Measurements from ENCODE around the gene PGK1.
"Not testable (repeated sequence)": the region's sequence is repeated elsewhere in the genome, so short reads cannot be mapped to it uniquely, and the experiment has no call there.

Gene PGK1

GRCh38 chrX:78103623-78104446 is at the start of gene PGK1:
Gene PGK1, plus strand, starts transcription at chrX:78104248. Its CDS starts 93 bp downstream, at chrX:78104341.
- Histone ChIP-seq H3K4me3 (ENCODE audit: low read length) (peak within 1 kb of the TSS; percentile 99), H4K20me1 (ENCODE audit: insufficient read depth, low read length) (peaks cover 40% of the 10 kb centered on the region), H3K36me3 (replicated peaks; ENCODE audit: low read depth, low read length) (peaks cover 44% of the 10 kb centered on the region), H3K9ac (ENCODE audit: low read length) (peak within 1 kb of the TSS; percentile 99), H3K4me2 (ENCODE audit: low read length) (peak within 1 kb of the TSS; percentile 89), H2AFZ (ENCODE audit: low read depth, low read length) (peak within 1 kb of the TSS; percentile 78), H3K27me3 (ENCODE audit: low read depth, low read length) (no peaks in the 10 kb centered on the region), H3K79me2 (ENCODE audit: low read length) (peaks cover 48% of the 10 kb centered on the region), H3K4me1 (ENCODE audit: low read length) (peaks cover 56% of the 10 kb centered on the region), H3K27ac (ENCODE audit: low read length) (peak within 1 kb of the TSS; percentile 81), H3K9me3 (ENCODE audit: insufficient read depth, low read length) (no peaks in the 10 kb centered on the region)
- TF ChIP-seq CTCF (IDR thresholded peaks at IDR 0.05; ENCODE audit: low read depth, low read length) (no peak), EZH2phosphoT487 (IDR thresholded peaks at IDR 0.05; ENCODE audit: low read depth) (no peak)

DNA sequence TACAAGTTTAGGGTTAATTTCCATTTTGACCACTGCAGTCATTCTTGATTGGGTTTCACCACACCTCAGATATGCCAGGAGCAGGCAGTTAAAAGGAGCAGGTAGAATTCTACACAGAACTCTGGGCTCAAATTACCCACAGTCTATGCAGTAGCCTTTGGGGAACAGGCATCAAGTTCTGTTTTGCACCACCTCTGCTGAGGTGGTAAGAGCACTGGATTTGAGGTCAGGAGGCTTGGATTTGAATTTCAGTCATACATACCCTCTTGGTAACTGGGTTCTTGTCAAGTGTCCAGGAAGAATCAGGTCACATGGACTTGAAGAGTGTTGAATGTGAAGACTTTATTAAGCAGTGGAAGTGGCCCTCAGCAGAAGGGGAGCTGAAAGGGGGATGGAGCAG is 40.4 kb upstream of the PGK1 start:
- Histone ChIP-seq H3K4me3 (ENCODE audit: low read length) (no peak overlapping the region), H2AFZ (ENCODE audit: low read depth, low read length) (no peak overlapping the region), H3K9me3 (ENCODE audit: insufficient read depth, low read length) (no peaks in the 10 kb centered on the region), H3K79me2 (ENCODE audit: low read length) (no peaks in the 10 kb centered on the region), H3K36me3 (replicated peaks; ENCODE audit: low read depth, low read length) (peaks cover 4% of the 10 kb centered on the region), H3K27me3 (ENCODE audit: low read depth, low read length) (no peaks in the 10 kb centered on the region), H3K4me1 (ENCODE audit: low read length) (peaks cover 55% of the 10 kb centered on the region), H4K20me1 (ENCODE audit: insufficient read depth, low read length) (no peaks in the 10 kb centered on the region), H3K9ac (ENCODE audit: low read length) (no peak overlapping the region), H3K27ac (ENCODE audit: low read length) (no peak overlapping the region), H3K4me2 (ENCODE audit: low read length) (no peak overlapping the region)
- no peak for TF ChIP-seq CTCF (IDR thresholded peaks at IDR 0.05; ENCODE audit: low read depth, low read length)
- no peak for TF ChIP-seq EZH2phosphoT487 (IDR thresholded peaks at IDR 0.05; ENCODE audit: low read depth)

DNA sequence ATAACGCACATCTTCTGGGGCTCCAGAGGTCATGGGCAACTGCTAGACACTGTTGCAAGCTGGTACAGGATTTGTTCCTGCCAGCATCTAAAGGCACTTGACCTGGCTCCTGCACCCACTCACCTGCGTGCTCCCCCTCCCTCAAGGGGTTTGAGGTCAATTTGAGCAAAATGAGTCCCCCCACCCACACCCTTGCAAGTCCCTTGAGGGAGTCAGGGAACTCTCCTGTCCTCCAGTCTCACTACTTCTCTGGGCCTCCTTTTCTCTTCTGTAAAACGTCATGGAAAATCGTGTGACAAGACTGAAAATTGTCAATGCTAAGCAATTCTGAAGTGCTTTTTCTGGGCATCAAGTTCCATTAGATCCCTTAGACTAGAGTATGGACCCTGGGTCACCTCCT is 39.9 kb upstream of the PGK1 start:
- Histone ChIP-seq H3K4me3 (ENCODE audit: low read length) (no peak overlapping the region), H3K4me2 (ENCODE audit: low read length) (no peak overlapping the region), H3K4me1 (ENCODE audit: low read length) (peaks cover 60% of the 10 kb centered on the region), H3K9me3 (ENCODE audit: insufficient read depth, low read length) (no peaks in the 10 kb centered on the region), H4K20me1 (ENCODE audit: insufficient read depth, low read length) (no peaks in the 10 kb centered on the region), H3K36me3 (replicated peaks; ENCODE audit: low read depth, low read length) (peaks cover 6% of the 10 kb centered on the region), H3K27me3 (ENCODE audit: low read depth, low read length) (no peaks in the 10 kb centered on the region), H3K27ac (ENCODE audit: low read length) (peak overlapping the region; percentile 90; the same call in 1 of the 2 replicates), H2AFZ (ENCODE audit: low read depth, low read length) (no peak overlapping the region), H3K9ac (ENCODE audit: low read length) (no peak overlapping the region), H3K79me2 (ENCODE audit: low read length) (no peaks in the 10 kb centered on the region)
- no peak for TF ChIP-seq EZH2phosphoT487 (IDR thresholded peaks at IDR 0.05; ENCODE audit: low read depth)
- no peak for TF ChIP-seq CTCF (IDR thresholded peaks at IDR 0.05; ENCODE audit: low read depth, low read length)

- H3K27me3 ChIP-seq (ENCODE audit: low read depth, low read length), result not testable (repeated sequence)
These were observed 39.1 kb upstream of the PGK1 start for GRCh38 chrX:78064698-78065601.

More at GRCh38 chrX:78064698-78065601, 39.1 kb upstream of the PGK1 start:
- H3K4me2 ChIP-seq (ENCODE audit: low read length), result peak overlapping the region; percentile 71
- H3K9me3 ChIP-seq (ENCODE audit: insufficient read depth, low read length); H3K36me3 ChIP-seq (replicated peaks; ENCODE audit: low read depth, low read length); H3K79me2 ChIP-seq (ENCODE audit: low read length); H4K20me1 ChIP-seq (ENCODE audit: insufficient read depth, low read length): not testable (repeated sequence)
- peak overlapping the region; percentile 35; the same call in 1 of the 2 replicates for H3K4me3 ChIP-seq (ENCODE audit: low read length)
- 0 out of 2 replicates have a peak overlapping the region, but pooled peaks have one; percentile 7 for H2AFZ ChIP-seq (ENCODE audit: low read depth, low read length)
- peak overlapping the region; percentile 90 for H3K27ac ChIP-seq (ENCODE audit: low read length)
- H3K9ac ChIP-seq (ENCODE audit: low read length), result peak overlapping the region; percentile 54; the same call in 1 of the 2 replicates
- H3K4me1 ChIP-seq (ENCODE audit: low read length), result peaks cover 68% of the 10 kb centered on the region

Data from OCI-LY3 (cell line).